Fibroblast of villous mesenchyme (primary cell): Measurements from ENCODE around the gene PLXNA4. TPM values are rescaled to one million over a fixed set of nuclear protein-coding genes. Genes with fewer than 3 reads are reported as not detected.

ENCODE experiments used
- DNase-seq: peaks from one replicate; pipeline ENCODE4 v3.0.0-alpha.2; 2010; ENCODE audit warnings: low read depth
- H3K4me3 ChIP-seq: 2 replicates; pipeline ENCODE4 v1.5.1; 2011; ENCODE audit warnings: low read depth, mild to moderate bottlenecking, low read length
- total RNA-seq: library from RNA; depleted of rRNA; stranded (reverse); fragments of >200 nt; gene quantifications from 2 replicates; pipeline ENCODE4 v1.2.3, GENCODE V29; 2012
- TF ChIP-seq, protein P1 (sequence below): IDR thresholded peaks from 2 replicates; pipeline ENCODE4 v1.5.1; 2012; ENCODE audit warnings: low read depth, mild to moderate bottlenecking, low read length; ENCODE audit not compliant: insufficient read depth

The PLXNA4 gene, protein sequence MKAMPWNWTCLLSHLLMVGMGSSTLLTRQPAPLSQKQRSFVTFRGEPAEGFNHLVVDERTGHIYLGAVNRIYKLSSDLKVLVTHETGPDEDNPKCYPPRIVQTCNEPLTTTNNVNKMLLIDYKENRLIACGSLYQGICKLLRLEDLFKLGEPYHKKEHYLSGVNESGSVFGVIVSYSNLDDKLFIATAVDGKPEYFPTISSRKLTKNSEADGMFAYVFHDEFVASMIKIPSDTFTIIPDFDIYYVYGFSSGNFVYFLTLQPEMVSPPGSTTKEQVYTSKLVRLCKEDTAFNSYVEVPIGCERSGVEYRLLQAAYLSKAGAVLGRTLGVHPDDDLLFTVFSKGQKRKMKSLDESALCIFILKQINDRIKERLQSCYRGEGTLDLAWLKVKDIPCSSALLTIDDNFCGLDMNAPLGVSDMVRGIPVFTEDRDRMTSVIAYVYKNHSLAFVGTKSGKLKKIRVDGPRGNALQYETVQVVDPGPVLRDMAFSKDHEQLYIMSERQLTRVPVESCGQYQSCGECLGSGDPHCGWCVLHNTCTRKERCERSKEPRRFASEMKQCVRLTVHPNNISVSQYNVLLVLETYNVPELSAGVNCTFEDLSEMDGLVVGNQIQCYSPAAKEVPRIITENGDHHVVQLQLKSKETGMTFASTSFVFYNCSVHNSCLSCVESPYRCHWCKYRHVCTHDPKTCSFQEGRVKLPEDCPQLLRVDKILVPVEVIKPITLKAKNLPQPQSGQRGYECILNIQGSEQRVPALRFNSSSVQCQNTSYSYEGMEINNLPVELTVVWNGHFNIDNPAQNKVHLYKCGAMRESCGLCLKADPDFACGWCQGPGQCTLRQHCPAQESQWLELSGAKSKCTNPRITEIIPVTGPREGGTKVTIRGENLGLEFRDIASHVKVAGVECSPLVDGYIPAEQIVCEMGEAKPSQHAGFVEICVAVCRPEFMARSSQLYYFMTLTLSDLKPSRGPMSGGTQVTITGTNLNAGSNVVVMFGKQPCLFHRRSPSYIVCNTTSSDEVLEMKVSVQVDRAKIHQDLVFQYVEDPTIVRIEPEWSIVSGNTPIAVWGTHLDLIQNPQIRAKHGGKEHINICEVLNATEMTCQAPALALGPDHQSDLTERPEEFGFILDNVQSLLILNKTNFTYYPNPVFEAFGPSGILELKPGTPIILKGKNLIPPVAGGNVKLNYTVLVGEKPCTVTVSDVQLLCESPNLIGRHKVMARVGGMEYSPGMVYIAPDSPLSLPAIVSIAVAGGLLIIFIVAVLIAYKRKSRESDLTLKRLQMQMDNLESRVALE (N-terminal part only)
- under 0.01 TPM in 1 of 2 replicates, not detected in the other for total RNA-seq

DNA sequence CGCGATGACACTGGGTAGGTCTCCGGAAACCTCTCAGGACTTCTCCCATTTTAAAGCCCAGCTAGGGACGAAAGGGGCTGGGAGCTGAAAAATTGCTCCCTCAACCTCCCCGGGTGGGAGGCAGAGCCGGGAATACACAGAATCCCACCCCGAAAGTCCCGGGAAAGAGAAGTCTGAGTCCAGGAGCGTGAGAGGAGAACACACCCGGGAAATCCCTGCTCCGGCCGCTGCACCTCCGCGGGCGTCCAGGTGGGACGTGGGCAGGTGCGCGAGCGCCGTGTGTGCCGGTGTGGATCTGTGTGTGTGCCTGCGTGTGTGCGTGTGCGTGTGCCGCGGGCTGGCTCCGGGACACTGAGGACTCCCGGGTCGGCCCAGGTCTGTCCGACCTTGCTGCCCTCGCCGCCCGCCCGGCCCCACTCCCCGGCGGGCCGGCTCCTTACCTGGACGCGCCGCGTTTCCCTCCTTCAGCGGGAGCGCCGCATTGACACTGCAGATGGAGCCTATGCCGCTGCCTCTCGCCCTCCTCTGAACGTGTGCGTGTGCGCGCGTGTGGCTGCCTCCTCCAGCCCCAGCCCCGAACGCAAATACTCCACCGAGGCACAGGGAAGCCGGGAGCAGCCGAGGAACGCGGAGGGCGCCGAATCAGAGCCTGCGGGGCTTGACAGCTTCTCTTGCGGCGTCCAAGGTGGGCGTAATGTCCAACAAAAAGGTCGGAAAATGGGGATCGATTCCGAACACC is at the start of gene PLXNA4:
Gene PLXNA4 (minus strand): TSS at position 489 of the 739 bp plus-strand sequence. CDS start 67,777 bp downstream, outside the sequence.
- no peak within 1 kb of the TSS for H3K4me3 ChIP-seq
- TF ChIP-seq, protein P1, sequence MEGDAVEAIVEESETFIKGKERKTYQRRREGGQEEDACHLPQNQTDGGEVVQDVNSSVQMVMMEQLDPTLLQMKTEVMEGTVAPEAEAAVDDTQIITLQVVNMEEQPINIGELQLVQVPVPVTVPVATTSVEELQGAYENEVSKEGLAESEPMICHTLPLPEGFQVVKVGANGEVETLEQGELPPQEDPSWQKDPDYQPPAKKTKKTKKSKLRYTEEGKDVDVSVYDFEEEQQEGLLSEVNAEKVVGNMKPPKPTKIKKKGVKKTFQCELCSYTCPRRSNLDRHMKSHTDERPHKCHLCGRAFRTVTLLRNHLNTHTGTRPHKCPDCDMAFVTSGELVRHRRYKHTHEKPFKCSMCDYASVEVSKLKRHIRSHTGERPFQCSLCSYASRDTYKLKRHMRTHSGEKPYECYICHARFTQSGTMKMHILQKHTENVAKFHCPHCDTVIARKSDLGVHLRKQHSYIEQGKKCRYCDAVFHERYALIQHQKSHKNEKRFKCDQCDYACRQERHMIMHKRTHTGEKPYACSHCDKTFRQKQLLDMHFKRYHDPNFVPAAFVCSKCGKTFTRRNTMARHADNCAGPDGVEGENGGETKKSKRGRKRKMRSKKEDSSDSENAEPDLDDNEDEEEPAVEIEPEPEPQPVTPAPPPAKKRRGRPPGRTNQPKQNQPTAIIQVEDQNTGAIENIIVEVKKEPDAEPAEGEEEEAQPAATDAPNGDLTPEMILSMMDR = no peak
- no peak for DNase-seq

DNA sequence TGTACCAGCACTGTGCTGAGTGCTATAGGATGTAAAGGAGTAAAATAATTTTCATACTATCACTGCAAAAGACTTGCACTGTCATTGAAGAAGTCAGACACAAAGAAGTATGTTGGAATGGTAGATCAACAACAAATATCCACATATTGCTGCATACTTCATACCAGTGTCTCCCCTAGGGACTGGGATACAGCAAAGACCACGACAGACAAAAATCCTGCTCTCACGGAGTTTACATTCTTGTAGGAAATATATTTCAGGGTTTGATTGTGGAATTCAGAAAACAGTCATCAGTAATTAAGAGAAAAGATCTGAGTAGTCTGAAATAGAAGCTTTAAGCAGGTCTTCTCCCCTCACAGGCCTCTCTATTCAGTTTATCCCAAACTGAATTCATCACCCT is 49.4 kb upstream of the PLXNA4 start:
- DNase-seq = no peak
- no peak overlapping the region for H3K4me3 ChIP-seq
- TF ChIP-seq, protein P1 = no peak

DNA sequence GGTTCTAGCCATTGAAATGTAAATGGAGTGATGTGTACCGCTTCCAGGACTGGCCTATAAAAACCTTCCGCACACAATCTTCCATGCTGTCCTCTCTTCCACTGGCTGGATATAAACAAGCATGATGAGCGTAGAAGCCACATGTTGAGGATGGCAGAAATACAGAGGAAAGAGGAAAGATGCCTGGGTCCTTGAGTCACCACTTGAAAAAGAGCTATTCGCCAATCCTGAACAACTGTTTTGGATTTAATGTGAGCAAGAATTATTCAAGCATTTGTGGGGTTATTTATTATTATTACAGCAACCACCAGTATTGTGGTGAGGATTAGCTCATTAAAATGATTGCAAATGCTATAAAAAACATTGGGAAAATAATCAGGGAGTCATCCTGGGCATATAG is 45.8 kb upstream of the PLXNA4 start:
- no peak overlapping the region for H3K4me3 ChIP-seq
- no peak for DNase-seq
- TF ChIP-seq, protein P1 = no peak

DNA sequence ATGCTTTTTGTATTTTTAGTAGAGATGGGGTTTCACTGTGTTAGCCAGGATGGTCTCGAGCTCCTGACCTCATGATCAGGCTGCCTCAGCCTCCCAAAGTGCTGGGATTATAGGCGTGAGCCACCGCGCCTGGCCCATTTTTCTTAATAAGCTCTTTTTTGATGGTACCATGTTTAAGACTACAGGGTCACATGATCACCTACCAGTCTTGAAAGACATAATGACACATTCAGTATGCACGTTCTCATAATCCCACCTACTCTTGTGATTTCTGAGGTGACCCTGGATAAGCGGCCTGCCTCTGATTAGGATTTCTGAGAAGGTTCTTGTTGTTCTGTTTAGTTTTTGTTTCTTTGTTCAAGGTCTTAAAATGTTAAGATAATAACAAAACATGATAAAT is 43.7 kb upstream of the PLXNA4 start:
- H3K4me3 ChIP-seq = no peak overlapping the region
- TF ChIP-seq, protein P1 = no peak
- no peak for DNase-seq

DNA sequence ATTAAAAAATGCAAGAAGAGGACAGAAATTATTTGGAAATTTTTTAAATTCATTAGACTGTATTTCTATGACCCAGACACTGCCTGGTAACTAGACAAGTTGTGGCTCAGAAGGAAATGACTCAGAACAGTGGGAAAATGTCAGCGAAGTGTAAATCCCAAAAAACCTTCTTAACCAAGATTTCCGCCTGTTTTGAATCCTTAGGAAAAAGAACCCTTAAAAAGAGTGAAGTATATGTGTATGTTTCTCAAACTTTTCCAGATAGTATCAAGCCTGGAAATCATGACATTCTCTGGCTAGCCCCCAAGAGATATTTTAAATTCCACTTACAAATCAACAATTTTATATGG is 42.7 kb upstream of the PLXNA4 start:
- DNase-seq = peak; percentile 49
- TF ChIP-seq, protein P1 = no peak
- no peak overlapping the region for H3K4me3 ChIP-seq
